IPS-15b (cell line): ENCODE measurements around the gene GAA.

Experiments
- H3K27me3 ChIP-seq: one replicate; pipeline ENCODE4 v1.6.1; 2013; ENCODE audit warnings: low read length; ENCODE audit not compliant: control insufficient read depth, insufficient read depth
- H3K36me3 ChIP-seq: one replicate; pipeline ENCODE4 v1.6.1; 2013; ENCODE audit warnings: low read length; ENCODE audit not compliant: control insufficient read depth, insufficient read depth
- H3K4me1 ChIP-seq: one replicate; pipeline ENCODE4 v1.6.1; 2013; ENCODE audit warnings: mild to moderate bottlenecking, low read length; ENCODE audit not compliant: control insufficient read depth, insufficient read depth
- H3K4me3 ChIP-seq: one replicate; pipeline ENCODE4 v1.5.1; 2013; ENCODE audit warnings: low read depth, low read length
- H3K9ac ChIP-seq: one replicate; pipeline ENCODE4 v1.6.1; 2013; ENCODE audit warnings: low read depth, mild to moderate bottlenecking, low read length
- H3K9me3 ChIP-seq: one replicate; pipeline ENCODE4 v1.6.1; 2013; ENCODE audit warnings: mild to moderate bottlenecking, low read length; ENCODE audit not compliant: control insufficient read depth, insufficient read depth

GAA gene

DNA sequence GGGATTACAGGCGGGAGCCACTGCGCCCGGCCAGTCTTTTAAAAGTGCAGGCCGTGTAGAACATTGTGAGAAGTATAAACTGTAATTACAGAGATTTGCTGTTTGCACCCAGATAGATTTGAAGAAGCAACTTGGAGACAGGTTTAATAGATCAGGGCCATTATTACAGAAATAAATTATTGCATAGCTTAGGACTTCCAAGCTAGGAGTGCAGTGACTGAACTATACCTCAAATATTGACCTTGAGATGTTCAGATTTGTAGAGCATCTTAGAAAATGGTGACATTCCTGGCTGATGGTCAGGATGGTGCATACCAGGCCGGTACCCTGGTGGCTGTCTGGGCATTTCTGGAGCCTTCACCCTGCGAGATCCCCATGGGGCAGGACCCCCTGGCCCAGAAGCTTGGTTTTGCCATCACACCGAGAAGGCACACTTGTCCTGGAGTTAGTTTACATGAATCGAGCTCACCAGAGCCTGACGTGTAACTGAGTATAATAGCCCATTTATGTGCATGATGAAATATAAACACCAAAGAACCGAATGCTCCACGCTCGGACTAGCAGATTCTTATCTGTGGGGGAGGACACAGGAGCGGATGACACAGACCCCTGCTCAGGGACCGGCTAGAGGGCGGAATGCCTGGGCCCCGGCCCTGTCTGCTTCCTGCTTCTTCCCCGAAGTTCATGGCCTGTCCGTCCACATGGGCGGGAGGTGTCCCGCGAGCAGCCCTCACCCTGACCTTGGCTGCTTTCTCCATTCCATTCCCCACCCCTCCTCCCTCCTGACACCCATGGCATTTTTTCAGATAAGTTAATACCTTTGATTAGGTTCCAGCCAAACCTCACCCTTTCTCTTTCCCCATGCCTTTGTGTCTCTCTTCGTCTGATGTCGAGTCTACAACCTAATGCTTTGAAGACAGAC lies 32.8 kb upstream of the GAA start:
- no peaks in the 10 kb centered on the region for H3K27me3 ChIP-seq
- H3K9ac ChIP-seq = no peak overlapping the region
- H3K9me3 ChIP-seq = no peaks in the 10 kb centered on the region
- no peak overlapping the region for H3K4me3 ChIP-seq
- peaks cover 7% of the 10 kb centered on the region for H3K4me1 ChIP-seq
- no peaks in the 10 kb centered on the region for H3K36me3 ChIP-seq

GRCh38 chr17:80070375-80071115 lies 30.8 kb upstream of the GAA start:
- H3K9me3 ChIP-seq = no peaks in the 10 kb centered on the region
- no peaks in the 10 kb centered on the region for H3K36me3 ChIP-seq
- peaks cover 6% of the 10 kb centered on the region for H3K4me1 ChIP-seq
- no peak overlapping the region for H3K9ac ChIP-seq
- H3K27me3 ChIP-seq = no peaks in the 10 kb centered on the region
- no peak overlapping the region for H3K4me3 ChIP-seq

- no peak overlapping the region for H3K9ac ChIP-seq
- no peaks in the 10 kb centered on the region for H3K9me3 ChIP-seq
- no peak overlapping the region for H3K4me3 ChIP-seq
- no peaks in the 10 kb centered on the region for H3K27me3 ChIP-seq
- H3K4me1 ChIP-seq = no peaks in the 10 kb centered on the region
- no peaks in the 10 kb centered on the region for H3K36me3 ChIP-seq
Measured at GRCh38 chr17:80071116-80071841, 30.1 kb upstream of the GAA start.

DNA sequence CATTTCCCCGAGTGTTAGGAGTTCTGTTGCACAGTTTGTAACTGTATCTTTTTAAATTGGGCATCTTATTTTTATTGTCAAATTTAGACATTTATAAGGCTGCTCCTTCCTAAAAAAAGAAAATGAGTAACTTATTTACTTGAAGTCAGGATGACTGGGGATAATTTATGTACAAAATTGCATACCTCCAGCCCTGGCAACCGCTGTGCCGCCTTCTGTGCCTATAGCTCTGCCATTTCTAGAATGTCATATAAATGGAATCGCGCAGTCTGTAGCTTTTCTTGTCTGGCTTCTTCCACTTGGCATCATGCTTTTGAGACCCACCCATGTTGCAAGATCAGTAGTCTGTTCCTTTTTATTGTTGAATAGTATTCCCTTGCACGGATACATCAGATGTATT lies 29.0 kb upstream of the GAA start:
- no peaks in the 10 kb centered on the region for H3K27me3 ChIP-seq
- H3K4me3 ChIP-seq = no peak overlapping the region
- no peaks in the 10 kb centered on the region for H3K4me1 ChIP-seq
- H3K9ac ChIP-seq = no peak overlapping the region
- H3K9me3 ChIP-seq = no peaks in the 10 kb centered on the region
- H3K36me3 ChIP-seq = no peaks in the 10 kb centered on the region

GRCh38 chr17:80080081-80080480 lies 21.3 kb upstream of the GAA start:
- Histone ChIP-seq H3K4me3 (no peak overlapping the region), H3K9me3 (no peaks in the 10 kb centered on the region), H3K36me3 (no peaks in the 10 kb centered on the region), H3K27me3 (no peaks in the 10 kb centered on the region), H3K9ac (no peak overlapping the region), H3K4me1 (no peaks in the 10 kb centered on the region)

DNA sequence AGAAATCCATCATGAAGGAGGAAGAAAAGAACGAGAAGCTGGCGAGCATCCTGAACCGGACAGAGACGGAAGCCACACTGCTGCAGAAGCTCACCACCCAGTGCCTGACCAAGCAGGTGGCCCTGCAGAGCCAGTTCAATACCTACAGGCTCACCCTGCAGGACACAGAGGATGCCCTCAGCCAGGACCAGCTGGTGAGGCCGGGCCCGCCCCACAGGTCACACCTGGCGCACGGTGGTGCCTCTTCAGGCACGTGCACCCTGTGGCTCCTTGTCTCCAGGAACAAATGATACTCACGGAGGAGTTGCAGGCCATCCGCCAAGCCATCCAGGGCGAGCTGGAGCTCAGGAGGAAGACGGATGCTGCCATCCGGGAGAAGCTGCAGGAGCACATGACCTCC lies 19.8 kb upstream of the GAA start:
- H3K4me1 ChIP-seq = no peaks in the 10 kb centered on the region
- no peak overlapping the region for H3K4me3 ChIP-seq
- no peaks in the 10 kb centered on the region for H3K27me3 ChIP-seq
- no peaks in the 10 kb centered on the region for H3K9me3 ChIP-seq
- H3K36me3 ChIP-seq = no peaks in the 10 kb centered on the region
- H3K9ac ChIP-seq = no peak overlapping the region

DNA sequence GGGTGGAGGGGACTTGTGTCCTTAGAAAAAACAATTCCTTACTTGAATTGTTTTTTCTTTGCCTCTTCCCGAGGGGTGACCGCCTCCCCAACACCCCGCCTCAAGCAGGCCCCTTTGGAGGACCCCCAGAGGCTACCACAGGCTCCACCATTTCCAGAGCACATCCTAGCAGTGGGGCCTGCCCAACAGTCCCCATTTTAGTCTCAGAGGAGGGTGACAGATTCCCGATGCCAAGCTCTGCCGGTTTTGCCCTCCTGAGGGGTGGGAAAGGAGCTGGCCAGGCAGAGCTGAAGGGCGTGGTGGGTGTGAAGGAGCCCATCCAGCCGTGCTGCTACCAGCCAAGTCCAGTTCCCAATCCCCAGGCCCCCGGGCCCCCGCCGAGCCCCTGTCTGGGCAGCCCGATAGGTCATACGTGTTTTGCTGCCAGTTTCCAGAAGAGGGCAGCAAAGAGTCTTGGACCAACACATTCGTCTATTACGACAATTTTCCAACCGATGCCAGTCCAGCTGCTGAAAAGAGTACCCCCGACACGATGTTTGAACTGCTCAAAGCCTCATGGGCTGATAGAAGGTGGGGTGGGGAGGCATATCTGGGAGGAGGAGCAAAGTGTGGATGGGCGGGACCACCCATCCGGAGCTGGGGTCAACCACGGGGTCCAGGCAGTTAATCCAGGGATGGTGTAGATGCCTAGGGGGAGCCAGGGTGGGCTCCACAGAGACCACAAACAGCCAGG lies 18.8 kb upstream of the GAA start:
- H3K27me3 ChIP-seq = no peaks in the 10 kb centered on the region
- H3K4me1 ChIP-seq = no peaks in the 10 kb centered on the region
- H3K36me3 ChIP-seq = no peaks in the 10 kb centered on the region
- no peak overlapping the region for H3K4me3 ChIP-seq
- no peaks in the 10 kb centered on the region for H3K9me3 ChIP-seq
- H3K9ac ChIP-seq = no peak overlapping the region

DNA sequence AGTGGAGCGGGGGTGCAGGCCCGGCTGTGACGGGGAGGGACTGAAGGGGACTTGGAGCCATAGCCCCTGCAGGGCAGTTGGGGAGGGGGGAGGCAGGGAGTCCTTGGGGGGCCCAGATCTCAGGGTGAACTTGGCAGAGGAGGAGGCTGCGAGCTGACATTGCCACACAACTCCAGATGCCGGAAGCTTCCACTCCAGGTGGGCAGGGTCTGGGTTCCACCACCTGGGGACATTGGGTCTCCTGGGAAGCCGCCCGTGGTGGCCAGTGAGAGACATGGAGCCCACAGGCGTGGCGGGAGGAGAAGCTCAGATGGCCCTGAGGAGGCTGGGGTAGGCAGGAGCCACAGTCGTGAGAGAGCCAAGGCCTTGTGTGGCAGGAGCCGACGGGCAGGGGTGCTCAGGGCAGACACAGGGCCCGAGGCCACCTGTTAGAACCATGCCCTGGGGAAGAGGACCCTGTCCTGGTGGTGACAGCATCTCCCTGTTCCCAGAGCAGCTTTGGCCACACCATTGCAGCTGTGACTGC lies 18.2 kb upstream of the GAA start:
- Histone ChIP-seq H3K4me1 (no peaks in the 10 kb centered on the region), H3K36me3 (no peaks in the 10 kb centered on the region), H3K4me3 (no peak overlapping the region), H3K27me3 (no peaks in the 10 kb centered on the region), H3K9me3 (no peaks in the 10 kb centered on the region), H3K9ac (no peak overlapping the region)

GRCh38 chr17:80084773-80085172 lies 16.6 kb upstream of the GAA start:
- Histone ChIP-seq H3K27me3 (no peaks in the 10 kb centered on the region), H3K9ac (no peak overlapping the region), H3K4me1 (no peaks in the 10 kb centered on the region), H3K36me3 (no peaks in the 10 kb centered on the region), H3K4me3 (no peak overlapping the region), H3K9me3 (no peaks in the 10 kb centered on the region)

DNA sequence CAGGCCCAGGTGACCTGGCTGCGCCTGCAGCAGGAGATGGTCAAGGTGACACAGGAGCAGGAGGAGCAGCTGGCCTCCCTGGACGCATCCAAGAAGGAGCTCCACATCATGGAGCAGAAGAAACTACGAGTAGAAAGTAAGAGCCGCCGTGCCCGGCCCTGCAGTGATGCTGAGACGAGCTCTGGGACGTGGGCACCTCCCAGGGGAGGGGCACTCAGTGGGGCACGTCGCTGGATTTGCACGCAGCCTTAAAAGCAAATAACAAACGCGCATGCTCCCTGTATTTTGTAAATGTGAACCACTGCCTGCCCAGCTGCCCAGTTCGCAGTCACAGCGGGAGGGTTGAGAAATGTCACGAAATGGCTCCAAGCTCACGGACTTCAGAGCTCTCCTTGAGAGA lies 15.3 kb upstream of the GAA start:
- no peaks in the 10 kb centered on the region for H3K27me3 ChIP-seq
- H3K9me3 ChIP-seq = no peaks in the 10 kb centered on the region
- H3K36me3 ChIP-seq = no peaks in the 10 kb centered on the region
- peak overlapping the region; percentile 37 for H3K9ac ChIP-seq
- H3K4me1 ChIP-seq = no peaks in the 10 kb centered on the region
- H3K4me3 ChIP-seq = no peak overlapping the region

GRCh38 chr17:80086616-80087015 lies 14.8 kb upstream of the GAA start:
- H3K4me1 ChIP-seq = no peaks in the 10 kb centered on the region
- no peak overlapping the region for H3K9ac ChIP-seq
- H3K4me3 ChIP-seq = no peak overlapping the region
- H3K9me3 ChIP-seq = no peaks in the 10 kb centered on the region
- H3K36me3 ChIP-seq = no peaks in the 10 kb centered on the region
- no peaks in the 10 kb centered on the region for H3K27me3 ChIP-seq
